CD4-positive, alpha-beta T cell treated with Interleukin-17A for 4 hours (primary cell): ENCODE results near the gene DUS1L.
A peak's percentile ranks its signal among the peaks of the same experiment; 100 is the strongest.

Experiments
- DNase-seq: peaks from one replicate; pipeline ENCODE4 v3.0.0-alpha.2; 2020; ENCODE audit warnings: mixed read lengths

Gene DUS1L

DNA sequence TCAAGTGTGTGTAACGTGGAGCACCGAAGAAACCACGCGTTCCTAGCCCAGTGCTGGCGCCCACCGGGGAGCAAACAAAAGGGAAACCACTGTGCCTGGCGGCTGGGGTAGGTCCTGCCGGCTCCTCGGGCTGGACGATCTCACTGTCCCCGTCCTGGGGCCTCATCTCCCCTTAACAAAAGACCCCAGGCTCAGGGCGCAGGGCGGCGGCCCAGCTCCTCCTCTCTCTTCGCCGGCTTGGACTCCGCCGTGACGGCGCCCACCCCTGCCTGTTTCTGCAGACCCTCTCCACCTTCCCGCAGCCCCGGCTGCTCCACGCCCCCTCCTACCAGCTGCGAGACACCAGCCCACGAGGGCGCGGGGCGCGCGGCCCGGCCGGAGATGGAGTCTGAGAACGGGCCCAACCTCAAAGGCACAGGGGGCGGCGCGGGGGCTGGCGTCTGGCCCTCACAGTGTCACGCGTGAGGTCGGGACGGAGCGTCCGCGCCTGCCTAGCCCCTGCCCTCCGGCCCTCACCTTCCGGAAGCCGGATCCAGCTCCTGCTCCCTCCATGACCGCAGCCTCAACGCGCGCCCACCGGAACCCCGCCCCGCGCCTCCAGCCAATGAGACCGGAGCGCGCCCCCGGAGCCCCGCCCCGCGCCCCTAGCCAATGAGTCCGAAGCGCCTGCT, 43.2 kb downstream of the DUS1L start, which contains the start of gene CENPX:
Gene CENPX (minus strand): TSS at position 569 of the 671 bp plus-strand sequence. CDS start 17 bp downstream, at position 552.
- DNase-seq, result no peak

DNA sequence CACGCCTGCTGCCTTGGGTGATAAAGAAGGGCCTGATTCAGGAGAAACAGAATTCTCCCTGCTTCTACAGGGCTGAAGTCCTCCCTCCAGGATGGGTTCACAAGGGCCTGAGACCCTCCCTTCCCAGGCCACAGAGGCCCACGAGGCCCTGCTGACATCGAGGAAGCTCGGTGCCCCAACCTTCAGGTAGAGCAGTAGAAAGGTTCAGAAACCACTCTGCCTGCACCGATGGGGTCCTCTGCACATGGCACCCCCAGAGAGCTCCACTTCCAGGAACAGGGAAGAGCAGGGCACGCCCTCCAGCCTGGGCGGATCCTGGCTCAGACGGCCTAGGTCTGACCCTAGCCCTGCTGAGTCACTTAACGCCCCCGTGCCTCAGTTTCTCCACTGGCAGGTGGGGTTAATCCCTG, 43.7 kb downstream of the DUS1L start:
- DNase-seq, result no peak

DNA sequence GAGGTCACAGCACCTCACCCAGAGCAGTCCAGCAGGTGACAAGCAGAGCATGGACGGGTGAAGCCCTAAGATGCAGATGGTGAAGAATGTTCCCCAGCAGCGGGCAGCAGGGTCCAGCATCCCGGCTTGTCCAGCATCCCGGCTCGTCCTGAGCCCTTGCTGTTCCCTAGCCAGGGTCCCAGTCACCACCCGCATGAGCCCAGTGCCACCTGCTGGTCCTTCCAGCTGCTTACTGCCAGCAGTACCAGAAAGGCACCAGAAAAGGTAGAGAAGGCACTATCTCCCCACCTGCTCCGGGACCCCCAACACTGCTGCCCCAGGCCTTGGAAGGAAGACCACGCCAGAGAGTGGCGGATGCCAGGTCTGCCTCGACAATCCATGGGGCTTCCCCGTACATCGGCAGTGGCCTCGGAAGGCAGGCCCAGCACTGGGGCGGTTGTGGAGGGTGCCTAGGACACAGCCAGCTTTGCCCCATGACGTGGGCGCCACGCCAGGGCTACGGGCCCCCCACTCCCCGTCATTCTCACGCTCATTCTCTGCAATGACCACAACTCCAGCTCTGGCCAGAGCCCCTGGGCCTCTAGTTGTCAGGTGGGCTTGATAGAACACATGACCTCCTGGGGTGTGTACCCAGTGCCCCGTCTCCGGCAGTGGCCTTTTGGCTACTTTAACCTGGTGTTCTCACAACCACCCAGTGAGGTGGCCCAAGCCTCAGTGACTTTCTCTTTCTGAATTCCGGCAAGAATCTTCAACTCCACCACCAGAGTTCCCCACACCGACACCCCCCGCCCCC, 44.3 kb downstream of the DUS1L start:
- peak; percentile 75 for DNase-seq

DNA sequence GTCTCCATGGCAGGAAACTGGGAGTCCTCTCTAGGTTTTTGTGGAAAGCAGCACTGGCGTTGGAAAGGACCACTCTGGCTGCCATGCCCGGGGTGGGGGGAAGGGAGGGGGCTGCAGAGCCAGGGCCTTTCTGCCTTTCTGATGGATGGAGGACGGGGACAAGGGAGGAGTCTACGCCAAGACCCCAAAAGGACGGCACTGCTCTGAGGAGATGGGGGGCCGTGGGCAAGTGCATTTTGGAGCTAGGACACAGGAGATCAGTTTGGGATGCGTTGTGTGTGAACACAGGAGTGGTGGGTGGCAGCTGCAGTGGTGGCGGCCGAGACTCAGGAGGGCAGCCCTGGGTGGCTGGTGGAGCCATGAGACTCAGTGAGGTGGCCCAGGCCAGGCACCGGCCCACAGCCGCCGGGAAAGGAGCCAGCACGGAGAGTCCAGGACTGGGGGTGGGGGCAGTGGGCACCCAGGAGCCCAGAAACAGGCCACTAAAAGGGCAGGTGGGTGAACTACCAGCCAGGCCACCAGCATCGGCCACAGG, 45.0 kb downstream of the DUS1L start:
- no peak for DNase-seq

DNA sequence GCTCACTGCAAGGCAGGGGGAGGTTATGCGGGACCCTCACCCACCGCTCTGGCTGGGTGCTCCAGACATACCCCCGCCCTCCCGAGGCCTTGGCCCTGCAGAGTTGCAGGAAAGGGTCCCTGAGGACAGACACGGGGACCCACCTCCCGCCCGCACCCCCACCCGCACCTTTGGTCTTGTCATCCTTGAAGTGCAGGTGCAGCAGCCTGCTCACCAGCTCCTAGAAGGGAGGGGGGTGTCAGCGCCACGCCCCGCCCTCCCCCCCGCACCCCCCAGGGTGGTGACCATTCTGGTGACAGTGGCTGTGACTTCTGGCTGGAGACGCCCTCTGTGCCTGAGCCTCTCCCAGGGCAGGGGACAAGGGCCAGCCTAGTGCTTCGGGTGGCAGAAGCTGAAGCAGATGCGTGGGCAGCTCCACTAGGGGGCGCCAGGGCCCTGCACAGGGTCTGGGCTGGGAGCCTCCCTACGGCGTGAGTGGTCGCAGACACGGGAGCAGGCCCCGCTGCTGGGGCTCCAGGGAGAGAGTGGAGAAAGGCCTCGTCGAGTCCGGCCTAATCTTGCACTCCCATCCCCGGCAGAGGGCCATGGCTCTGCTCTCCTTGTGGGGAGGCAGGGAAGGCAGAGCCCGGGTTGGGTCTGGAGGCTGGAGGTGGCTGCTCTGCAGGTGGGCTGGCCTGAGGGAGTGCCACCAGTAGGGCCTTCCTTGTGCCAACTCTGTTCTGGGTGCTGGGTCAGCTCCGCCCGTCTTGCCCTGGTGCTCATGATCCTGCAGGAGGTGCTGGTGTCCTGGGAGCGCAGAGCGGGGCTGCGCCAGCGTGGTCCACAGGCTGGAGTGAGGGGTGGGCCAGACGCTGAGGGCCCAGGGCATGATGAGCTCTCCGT, 45.7 kb downstream of the DUS1L start:
- peak; percentile 79 for DNase-seq

DNA sequence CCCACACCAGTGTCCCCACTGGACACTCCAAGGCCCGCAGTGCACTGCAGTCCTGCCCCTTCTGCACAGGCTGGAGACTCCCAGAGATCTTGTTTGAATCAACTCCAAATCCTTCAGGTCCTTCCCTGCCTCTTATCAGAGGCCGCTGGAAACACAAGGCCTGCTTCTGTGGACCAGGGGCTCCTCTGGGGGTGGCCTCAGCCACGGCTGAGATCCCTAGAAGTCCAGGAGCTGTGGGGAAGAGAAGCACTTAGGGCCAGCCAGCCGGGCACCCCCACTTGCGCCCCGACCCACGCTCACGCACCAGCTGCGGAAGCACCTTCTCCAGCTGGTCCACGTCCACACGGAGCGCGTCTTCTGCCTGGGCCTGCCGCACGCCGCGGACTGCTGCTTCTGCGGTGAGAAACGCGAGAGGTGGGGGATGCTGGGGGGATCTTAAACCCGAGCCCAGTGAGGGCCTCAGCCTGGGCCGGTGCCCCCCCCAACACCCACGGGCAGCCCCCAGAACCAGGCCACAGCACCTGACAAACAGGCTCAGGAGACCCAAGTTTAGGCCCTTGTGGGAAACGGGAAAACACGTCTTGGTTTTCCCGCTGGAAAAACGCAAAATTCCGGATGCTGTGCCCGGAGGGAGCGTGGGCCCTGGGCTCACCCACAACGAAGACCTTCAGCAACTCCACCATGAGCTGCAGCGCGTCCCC, 46.5 kb downstream of the DUS1L start:
- no peak for DNase-seq

DNA sequence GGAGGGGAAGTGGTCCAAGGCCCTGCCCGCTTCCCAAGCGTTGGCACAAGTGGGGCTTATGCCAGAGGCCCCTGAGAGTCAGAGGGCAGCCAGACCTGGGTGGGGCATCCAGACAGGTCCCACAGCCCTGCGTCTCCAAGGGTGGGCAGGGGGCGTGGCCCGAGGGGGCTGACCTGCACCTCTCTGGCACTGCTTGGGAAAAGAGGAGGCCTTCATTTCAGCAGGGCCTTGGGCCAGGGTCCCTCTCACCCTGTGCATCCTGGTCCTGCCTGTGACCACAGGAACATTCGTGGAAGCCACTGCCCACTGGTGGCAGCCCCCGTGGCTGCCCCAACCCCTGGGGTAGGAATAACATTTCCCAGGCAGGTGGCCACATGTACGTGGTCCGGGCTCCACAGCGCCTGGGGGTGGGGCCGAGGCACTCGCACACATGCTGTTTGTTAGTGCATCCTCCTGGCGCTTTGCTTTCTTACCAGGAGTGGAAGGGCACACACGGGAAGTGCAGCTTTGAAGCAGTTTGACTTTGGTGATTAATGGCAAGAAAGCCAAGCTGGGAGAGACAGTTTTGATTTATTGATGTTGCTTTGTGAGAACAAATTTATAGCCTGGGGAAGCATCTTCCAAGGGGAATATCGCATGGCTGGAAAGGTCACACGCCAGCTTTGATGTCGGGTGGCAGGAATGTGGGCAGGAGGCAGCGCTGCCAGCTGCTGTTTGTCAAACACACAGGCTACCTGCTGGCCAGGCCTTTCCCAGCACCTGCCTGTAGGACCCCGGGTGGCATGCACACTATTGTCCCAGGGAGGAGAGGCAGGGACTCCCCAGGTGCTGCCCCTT, 47.2 kb downstream of the DUS1L start:
- DNase-seq, result no peak

DNA sequence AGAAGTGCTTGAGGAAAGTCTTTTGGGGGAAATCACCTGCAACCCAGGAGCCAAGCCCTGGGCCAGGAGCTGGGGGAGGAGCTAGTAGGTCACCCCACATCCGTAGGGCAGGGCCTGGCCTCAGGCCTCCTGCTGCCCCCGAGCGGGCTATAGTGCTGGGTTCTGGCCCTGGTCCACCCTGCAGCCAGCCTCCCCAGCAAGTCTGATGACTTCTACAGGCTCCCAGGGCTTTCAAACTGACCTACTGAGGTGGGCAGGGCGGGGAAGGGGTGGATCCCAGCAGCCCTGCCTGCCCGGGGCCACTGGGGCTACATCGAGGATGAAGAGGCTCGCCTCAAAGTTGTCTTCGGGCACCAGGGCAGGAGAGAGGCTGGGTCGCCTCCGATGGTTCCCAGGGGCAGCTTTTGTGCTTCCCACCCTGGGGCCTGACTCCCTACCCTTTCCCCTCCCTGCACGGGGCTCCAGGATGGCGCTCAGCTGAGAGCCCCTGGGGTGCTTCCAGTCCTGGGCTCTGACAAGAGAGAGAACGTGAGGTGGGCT, 47.9 kb downstream of the DUS1L start:
- DNase-seq, result no peak

DNA sequence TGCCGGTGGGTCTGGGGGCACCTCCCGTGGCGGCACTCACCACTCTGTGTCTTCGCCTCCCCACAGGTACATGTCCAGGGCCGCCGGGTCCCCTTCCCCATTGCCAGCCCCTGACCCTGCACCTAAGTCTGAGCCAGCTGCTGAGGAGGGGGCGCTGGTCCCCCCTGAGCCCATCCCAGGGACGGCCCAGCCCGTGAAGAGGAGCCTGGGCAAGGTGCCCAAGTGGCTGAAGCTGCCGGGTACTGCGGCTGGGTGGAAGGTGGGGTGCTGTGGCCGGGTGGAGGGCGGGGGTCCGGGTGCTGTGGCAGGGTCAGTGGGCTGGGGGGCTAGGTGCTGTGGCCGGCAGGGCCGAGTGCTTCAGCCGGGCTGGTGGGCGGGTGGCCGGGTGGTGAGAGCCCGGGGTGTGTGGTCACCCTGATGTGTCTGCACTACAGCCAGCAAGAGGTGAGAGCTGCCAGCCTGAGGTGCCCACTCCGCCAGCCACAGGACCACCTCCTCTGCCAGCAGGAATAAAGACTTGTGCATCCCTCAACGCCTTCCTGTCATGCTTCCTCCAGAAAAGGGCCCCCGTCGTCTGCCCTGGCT, 48.6 kb downstream of the DUS1L start:
- no peak for DNase-seq

DNA sequence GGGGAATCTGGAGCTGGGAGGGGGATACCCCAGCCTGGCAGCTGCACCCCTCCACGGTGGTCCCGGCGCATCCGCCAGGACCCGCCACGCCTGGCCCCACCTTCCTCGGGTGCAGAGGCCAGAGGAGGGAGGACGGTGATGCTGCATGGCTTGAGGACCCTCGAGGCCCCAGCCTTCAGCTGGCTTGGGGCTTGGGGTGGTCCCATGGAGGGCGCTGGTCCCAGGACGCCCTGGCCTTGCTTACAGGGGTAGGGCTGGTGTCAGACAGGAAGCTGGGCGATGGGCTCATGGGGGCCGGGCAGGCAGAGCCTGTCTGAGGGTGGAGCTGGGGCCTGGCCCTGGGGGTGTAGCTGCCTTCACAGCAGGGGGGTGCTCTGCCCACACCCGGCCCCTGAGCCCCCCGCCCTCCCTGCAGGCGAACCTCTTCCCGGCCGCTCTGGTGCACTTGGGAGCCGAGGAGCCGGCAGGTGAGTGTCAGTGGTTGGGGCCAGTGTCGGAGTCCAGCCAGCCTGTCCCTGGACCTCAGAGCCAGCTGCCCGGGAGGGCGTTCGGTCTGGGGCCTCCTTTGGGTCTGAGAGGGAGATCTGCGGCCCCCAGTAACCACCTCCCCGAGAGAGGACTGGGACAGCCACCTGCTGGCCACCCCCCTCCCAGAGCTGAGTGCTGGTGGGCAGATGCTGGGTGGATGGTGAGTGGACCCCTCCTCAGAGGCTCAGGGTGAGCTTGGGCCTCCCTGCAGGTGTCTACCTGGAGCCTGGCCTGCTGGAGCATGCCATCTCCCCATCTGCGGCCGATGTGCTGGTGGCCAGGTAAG, 49.3 kb downstream of the DUS1L start:
- DNase-seq, result no peak

DNA sequence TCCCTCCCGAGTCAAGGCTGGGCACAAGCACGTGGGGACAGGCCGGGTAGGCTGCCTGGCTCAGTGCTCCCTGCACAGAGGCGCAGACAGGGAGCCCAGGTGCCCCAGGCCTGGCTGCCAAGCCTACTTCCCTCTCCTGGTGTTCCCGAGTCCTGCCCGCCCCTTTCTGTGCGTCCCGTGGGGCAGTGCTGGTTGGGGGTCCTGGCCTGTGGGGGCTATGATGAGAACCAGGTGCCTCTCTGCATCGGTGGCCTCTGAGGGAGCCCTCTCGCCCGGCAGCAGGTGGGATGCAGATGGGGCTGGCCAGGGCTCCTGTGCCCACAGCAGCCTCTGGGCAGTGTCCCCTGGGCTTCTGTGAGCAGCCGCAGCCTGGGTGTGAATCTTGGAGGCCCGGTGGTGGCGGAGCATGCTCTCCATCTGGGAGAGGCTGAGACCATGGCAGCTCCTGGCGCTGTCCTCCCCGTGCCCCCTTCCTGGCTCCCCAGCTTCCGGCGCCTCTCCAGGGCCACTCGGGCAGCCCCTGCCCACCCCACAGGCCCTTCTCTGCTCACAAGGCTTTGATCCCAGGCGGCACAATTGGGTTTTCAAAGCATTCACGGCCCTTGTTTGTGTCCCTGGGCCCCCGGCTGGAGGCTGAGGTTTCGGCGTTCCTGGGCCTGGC, 50.2 kb downstream of the DUS1L start:
- no peak for DNase-seq

DNA sequence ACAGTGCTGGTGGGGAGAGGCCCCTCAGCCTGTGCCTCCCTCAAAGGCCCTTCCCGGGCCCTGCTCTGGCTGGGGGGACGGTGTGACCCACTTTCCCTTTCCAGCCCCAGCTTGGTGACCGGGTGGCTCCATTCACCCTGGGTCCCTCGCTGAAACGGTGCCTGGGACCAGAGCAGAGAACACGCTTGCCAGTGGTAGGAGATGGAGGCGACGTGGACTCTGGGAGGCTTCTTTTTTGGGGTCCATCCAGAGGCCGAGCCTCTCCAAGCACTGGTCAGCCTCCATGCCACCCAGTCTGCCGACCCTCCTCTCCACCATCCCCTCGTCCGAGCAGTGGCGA, 50.7 kb downstream of the DUS1L start:
- no peak for DNase-seq

DNA sequence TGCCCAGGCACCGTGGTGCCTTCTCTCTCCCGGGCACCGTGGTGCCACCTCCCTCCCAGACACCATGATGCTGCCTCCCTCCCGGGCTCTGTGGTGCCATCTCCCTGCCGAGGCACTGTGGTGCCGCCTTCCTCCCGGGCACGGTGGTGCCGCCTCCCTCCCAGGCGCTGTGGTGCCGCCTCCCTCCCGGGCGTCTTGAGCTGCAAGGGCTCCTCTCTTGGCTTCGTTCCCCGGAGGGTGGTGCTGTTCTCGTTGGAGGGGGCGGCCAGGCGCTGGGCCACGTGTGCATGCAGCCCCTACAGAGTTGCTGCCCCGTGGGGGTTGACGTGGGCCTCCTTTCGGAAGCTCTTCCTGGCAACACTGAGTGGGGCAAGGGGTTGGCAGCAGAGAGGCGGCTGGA, 51.2 kb downstream of the DUS1L start:
- no peak for DNase-seq

DNA sequence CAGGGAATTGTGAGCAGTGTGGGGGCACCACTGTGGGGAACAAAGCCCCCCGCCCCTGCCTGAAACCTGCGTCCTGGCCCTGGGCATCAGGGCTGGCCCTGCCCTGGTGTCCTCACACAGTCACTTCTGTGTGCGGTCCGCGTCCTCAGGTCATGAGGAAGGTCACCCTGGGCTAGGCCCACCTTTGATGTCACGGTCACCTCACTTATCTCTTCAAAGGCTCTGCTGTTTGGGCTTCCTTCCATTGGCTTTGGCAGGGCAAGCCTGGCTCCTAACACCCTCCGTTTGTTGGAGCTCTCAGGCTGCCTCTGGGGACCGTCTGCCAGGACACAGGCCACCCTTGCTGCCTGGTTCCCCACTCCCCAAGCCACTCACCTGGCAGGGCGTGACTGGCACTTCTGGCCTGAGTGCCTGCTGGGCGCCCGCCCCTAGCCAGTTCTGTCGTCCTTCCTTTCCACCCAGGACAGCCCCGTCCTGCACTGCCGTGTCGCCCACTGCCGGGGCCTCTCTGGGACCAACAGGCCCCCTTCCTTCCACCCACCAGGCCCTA, 51.8 kb downstream of the DUS1L start:
- DNase-seq, result no peak

DNA sequence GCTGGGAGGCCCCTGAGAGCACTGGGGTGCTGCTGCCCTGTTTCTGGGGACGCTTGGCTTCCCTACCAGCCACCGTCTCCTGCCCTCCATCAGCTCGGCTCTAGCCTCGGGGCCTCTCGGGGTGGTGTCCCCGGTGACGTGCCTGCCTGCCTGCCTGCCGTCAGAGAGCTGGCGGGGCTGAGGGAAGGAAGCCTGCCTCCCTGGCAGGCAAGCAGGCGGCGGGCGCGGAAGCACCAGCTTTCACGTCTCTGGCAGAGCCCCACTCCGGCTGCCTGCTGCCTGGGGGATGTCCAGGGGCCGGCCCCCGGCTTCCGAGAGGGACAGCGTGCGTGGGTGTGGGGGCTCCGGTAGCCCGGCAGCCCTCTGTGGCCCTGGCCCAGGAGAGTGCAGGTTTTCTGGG, 52.3 kb downstream of the DUS1L start:
- no peak for DNase-seq

DNA sequence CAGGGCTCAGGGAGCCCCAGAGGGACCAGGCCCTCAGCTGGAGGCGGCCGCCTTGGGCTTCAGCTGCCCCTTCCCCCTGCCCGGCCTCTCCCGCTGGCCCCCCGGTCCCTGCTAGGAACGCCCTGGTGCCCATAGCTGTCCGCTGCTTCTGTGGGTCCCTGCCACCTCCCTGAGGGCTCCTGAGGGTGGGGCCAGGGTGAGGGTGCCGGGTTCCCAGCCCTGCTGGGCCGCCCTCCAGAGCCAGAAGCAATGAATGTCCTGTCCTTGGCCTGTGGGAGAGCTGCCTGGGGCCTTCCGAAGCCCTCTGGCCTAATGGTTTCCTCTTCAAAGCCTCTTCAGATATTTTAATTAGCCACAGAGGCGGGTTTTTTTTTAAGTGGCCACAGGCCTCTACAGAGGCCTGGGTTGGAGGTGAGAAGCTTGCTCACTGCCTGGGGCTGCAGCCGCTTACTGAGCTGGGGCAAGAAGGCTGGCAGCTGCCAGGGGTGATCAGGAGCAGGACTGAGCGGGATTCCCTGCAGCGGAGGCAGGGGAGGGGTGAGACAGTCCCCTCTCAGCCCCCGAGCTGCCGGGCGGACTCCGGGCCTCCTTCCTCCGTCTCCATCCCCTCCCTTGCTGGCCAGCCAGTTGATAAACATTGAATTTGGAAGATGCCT, 52.8 kb downstream of the DUS1L start:
- DNase-seq, result no peak

DNA sequence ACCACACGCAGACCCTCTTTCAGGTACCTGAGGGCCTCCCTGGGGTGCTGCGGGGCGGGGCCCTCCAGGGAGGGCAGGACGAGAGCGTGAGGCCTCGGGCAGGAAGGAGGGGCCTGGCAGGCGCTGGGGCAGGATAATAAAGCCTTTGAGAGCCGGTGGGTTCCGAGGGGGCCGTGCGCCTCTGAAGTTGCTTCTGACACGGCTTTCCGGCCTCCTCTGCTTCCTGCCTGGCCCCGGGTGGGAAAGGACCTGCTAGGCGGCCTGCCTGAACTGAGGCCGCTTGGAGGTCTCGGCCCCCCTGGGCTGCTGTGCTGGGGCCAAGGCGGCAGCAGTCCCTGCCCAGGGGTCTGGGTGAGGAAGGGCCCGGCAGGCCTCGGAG, 53.4 kb downstream of the DUS1L start:
- no peak for DNase-seq

DNA sequence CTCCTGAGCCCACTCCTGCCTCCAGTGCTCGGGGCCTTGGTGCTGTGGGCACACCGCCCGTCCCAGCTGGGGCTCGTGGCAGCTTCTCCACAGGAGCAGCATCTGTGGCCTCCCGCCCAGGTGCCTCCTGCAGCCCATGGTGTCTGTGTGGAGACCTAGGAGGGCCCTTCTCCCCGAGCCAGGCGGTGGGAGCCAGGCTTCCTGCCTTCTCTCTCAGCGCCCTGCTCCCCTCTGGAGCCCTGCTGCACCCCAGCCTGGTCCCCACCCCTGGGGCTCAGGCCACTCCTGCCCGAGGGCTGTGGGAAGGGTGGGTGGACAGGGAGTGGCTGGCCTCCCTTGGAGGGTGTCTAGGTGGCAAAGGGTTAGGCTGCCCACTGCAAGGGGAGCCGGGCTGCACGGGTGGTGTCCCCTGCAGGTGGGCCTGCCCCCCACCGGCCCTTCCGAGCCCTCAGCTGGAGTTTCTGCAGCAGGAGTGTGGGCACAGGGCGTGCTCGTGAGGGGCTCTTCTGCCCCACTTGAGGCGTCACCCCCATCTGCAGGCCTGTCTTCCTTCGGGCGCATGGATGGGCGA, 53.9 kb downstream of the DUS1L start:
- no peak for DNase-seq
